ENCODE data around the gene EEF1B2.
"Not testable (repeated sequence)": the region's sequence is repeated elsewhere in the genome, so short reads cannot be mapped to it uniquely, and the experiment has no call there.

Gene EEF1B2
- 338 to 543 reads per million in 2 donors for total RNA-seq

DNA sequence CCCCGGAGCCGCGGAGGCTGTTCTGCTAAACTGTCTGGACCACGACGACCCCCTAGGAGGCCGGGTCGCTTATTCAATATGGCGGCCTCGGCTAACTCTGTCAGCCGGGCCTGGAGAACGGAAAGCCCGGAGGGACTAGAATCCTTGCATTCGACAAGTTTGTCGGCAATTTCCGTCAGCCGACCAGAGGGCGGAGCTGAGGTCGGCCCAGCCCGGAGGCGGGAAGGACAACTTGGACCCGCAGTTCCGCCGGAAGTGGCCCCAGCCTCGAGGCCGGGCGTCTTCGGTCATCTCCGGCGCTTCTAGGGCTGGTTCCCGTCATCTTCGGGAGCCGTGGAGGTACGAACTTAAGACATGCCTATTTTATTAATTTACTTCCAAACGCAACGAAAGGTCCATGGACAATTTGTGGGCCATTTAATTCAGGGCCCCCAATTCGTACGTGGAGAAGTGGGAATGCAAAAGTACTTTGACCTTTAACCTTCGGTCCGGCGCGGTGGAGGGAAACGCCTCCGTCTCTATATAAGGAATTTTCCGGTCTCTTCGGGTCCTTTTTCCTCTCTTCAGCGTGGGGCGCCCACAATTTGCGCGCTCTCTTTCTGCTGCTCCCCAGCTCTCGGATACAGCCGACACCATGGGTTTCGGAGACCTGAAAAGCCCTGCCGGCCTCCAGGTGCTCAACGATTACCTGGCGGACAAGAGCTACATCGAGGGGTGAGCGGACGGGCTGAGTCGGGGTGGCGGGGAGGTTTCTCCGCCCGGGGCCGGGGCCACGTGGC is at the start of gene EEF1B2, which contains the start of gene NDUFS1:
Gene EEF1B2, plus strand, starts transcription at position 550 of the 779 bp plus-strand sequence. Its CDS starts 85 bp downstream, at position 635.
Gene NDUFS1, minus strand, starts transcription at position 99 of the 779 bp plus-strand sequence. CDS start 5,766 bp downstream, outside the sequence.
- DNase-seq: peak; percentile 90 to 99 (median 96)

DNA sequence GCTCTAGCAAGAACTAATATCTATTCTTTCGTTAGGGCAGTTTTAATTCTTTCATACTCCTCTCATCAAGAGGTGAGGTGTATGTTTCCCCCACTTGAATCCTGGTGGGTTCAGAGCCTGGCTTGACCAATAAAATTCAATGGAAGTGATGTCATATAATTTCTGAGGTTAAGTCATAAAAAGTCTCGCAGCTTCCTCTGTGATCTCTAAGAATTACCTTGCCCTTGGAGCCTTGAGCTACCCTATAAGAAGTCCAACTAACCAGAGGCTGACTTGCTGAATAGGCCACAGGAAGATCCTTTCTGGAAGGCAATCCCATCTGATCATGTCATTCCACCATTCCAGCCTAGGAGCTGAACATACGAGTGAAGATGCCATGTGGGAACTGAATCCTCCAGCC is 47.6 kb upstream of the EEF1B2 start:
- DNase-seq: no peak

DNA sequence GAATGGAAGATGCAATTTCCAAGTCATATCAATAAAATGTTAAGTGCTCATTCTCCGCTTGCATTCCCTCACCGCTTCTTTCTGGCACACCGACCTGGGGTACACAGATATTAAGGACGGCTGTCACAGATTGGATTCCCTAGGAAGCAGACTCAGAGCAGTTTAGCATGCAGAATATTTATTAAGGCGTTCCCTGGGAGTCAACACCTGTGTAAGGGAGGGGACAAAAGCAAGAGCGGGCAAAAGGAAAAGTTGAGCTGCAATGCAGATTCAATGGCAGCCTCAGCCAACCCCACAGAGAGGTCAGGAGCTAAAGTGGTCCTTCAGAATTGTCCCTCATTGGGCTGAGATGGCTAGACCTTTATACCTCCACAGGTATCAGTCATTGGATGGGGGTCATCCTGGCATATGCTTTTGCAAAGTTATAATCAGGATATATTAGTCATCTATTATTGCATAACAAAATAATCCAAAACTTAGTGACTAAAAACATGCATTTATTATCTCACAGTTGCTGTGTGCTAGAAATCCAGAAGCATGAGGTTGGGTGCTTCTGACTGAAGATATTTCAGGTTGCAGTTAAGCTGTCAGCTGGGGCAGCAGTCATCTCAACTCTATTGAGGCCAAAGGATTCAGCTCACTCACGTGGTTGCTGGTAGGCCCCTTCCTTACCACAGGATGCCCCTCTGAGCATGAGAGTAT is 46.7 kb upstream of the EEF1B2 start:
- DNase-seq: no peak

DNA sequence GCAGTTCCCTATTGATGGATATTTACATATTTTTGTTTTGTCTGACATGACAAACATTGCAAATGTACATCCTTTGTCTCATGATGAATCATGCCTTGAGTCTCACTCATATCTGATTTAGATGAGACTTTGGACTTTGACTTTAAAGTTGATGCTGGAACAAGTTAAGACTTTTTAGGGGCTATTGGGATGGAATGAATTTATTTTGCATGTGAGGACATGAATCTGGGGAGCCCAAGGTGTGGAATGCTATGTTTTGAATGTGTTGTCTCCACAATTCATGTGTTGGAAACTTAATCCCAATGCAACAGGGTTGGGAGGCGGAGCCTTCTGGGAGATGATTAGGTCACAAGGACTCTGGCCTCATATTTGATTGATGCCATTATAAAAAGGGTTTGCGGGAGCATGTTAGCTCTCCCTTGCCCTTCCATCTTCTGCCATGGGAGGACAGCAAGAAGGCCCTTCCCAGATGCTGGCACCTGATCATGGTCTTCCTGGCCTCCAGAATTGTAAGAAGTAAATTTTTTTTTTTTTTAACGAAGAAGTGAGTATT is 44.6 kb upstream of the EEF1B2 start:
- no peak for DNase-seq

DNA sequence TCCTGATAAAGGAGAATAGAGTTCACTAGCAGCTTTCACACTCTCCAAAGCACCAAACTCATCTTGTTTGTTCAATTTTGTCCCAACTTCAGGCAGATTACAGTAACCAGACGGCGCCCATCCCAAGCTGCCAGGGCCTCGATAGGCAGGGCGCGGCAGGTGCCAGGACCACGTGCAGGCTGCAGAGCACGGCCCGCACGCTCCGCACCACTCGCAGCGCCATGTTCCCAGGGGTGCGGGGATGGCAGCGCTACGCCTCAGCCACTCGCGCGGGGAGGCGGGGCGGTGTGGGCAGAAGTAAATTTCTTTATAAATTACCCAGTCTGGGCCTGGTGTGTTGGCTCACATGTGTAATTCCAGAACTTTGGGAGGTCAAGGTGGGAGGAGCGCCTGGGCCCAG is 43.4 kb upstream of the EEF1B2 start:
- no peak for DNase-seq

DNA sequence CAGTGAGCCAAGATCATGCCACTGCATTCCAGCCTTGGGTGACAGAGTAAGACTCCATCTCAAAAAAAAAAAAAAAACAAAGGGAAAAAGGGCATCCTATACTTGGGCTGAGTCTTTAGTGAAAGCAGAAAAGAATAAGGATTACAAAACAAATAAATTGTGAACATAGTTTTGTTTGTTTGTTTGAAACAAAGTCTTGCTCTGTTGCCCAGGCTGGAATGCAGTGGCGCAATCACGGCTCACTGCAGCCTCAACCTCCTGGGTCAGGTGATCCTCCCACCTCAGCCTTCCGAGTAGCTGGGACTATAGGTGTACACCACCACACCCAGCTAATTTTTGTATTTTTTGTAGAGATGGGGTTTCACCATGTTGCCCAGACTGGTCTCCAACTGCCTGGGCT is 37.1 kb upstream of the EEF1B2 start:
- not testable (repeated sequence) for DNase-seq

DNA sequence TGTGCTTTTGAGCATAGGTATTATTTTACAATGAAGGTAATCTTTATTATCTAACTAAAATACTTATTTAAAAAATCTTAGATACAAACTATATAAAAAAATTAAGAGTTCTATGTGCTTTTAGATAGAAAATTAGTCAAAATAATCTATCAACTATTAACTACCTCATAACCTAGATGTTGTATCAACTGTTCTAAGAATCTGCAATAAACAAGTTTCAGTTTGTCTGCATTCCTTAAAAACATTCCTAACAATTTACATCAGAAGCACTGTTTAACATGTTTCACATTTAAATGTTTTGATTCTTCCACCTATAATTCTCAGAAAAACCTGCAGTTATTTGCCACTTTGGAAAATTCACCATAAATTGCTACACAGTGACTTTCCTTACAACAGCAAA is 33.8 kb upstream of the EEF1B2 start:
- DNase-seq: no peak

DNA sequence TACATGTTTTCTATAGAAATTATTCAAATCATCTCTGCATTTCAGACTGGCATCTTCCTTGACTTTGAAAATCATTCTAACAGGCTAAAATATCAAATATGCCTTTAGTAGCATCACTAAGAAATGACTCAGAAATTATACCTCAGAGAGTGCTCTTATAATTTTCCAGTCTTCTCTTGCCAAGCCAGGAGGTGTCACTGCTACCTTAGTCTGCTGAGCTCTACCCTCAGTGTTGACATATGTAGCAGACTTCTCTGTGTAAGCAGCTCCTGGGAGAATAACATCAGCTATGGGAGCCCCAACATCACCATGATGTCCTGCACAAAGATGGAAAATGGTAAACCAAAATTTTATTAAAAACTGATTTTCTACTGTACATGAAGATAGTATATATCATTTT is 32.0 kb upstream of the EEF1B2 start:
- DNase-seq: peak in 1 of 5 experiments; percentile 34

DNA sequence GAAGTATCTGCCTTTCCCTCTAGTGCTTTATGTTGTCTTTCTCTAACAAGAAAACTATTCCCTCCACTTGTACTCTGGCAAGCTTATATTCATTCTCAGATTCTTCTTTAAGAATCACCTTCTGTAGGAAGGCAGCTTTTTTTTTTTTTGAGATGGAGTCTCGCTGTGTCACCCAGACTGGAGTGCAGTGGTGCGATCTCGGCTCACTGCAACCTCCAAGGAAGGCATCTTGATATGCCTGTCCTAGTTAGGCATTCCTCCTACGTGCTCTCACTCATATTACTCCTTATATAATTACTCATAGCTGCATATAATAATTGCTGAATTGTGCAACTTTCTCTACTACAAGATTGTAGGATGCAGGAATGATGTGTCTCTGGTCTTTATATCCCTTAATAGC is 16.2 kb upstream of the EEF1B2 start:
- DNase-seq: no peak

DNA sequence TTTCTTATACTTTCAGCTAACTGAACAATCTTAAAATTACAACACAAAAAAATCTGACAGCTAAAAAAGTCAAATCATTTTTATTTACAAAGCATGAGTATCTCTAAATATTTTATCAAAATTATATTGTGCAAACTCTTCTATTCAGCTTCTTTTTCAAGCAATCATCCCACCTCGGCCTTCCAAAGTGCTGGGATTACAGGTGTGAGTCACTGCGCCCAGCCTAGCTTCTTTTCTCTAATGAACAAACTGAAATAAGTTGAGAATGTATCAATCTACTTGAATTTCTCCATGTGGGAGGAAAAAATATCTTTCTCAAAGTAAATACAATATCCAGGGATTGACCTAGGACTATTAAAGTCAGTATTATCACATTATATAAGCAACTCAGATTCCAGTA is 15.3 kb upstream of the EEF1B2 start:
- no peak for DNase-seq

DNA sequence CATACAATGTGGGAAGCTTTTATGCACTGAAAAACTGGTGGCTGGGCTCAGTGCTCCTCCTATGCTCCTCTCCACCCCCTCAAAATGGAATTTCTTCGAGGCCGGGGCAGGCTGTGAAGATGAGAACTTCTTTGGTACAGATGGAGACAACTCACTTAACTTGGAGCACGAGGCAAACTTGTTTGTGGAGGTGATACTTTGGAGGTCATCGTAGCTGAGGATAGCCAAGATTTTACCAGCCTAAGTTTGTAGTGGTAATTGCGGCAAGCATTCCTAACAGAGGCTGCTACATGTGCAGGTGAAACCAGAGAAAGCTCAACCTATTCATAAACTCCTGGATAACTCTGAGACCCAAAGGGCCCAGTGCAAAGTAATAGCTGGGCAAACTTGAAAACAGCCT is 14.0 kb upstream of the EEF1B2 start:
- DNase-seq: no peak

DNA sequence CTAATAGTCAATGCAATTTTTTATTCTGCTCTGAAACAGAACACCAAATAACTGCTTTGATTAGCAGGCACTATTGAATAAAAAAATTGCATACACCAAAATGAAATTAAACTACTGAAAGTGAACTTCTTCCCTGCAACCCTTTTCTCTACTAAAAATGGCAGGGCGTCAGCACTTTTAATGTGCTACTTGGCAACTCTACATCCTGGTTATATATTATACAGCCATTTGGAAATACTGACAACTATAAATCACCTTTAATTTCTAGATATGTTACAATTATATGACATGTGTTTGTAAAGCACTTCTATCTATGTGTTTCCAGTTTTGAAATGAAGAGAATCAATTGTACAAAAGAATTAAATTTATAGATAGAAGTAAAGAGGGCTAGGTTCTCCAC is 10.4 kb upstream of the EEF1B2 start:
- no peak for DNase-seq

DNA sequence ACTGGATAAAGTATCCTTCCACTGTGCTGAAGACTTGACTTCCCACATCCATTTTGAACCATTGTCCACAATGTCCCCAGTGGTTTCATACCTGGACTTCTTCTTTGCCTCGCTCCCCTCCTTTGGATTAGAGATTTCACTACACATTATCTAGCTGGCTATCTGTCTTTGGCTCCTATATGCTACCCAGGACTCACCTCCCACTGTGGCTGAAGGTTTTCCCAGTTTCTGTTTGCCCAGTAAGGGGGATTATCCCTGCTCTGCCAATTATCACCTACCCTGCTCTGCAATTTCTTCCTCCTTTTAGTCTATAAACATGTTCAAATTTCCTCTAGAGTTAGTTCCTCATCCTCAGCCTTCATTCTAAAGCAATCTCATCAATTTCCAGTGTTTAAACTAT is 9.5 kb upstream of the EEF1B2 start:
- no peak for DNase-seq

DNA sequence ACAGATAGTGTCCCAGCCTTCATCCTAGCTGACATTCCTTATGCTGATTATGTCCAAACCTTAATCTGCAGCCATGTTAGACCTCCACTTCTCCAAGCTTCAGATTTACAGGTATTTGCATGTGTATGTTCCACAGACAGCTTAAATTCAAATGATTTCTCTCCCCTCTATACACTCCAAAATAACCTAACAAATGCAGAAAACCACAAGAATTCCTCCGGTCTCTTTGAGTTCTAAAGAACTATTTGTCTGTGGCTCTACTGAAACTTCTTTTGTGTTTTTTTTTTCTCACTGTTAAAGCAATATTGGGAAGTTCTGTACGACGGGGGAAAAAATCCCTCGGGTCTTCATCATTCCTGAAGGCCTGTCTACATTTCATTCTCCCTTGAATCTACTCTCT is 9.1 kb upstream of the EEF1B2 start:
- no peak for DNase-seq

DNA sequence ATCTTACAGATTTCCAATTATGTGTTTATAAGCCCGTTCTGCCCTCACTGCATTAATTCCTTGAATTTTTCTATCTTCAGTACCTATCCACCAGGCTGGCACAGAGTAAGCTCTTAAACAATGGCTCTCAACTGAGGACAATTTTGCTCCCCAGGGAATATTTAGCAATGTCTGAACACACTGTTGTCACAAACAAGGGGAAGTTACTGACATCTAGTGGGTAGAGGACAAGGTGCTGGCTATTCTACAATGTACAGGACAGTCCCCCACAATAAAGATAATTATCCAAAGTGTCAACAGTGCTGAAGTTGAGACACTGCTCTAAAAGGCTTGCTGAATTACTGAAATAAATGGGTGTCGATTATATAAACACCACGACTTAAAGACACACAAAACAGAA is 5.5 kb upstream of the EEF1B2 start:
- DNase-seq: no peak

DNA sequence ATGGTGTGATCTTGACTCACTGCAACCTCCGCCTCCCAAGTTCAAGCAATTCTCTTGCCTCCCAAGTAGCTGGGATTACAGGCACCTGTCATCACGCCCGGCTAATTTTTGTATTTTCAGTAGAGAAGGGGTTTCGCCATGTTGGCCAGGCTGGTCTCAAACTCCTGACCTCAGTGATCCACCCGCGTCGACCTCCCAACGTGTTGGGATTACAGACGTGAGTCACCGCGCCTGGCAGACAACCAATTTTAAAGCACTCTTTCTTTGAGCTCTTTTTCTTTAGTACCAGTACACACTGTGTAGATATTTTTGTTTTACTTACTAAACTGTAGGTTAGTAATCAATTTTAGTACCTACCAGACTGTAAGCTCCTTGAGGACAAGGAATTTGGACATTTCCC is 2.7 kb upstream of the EEF1B2 start:
- not testable (repeated sequence) for DNase-seq

DNA sequence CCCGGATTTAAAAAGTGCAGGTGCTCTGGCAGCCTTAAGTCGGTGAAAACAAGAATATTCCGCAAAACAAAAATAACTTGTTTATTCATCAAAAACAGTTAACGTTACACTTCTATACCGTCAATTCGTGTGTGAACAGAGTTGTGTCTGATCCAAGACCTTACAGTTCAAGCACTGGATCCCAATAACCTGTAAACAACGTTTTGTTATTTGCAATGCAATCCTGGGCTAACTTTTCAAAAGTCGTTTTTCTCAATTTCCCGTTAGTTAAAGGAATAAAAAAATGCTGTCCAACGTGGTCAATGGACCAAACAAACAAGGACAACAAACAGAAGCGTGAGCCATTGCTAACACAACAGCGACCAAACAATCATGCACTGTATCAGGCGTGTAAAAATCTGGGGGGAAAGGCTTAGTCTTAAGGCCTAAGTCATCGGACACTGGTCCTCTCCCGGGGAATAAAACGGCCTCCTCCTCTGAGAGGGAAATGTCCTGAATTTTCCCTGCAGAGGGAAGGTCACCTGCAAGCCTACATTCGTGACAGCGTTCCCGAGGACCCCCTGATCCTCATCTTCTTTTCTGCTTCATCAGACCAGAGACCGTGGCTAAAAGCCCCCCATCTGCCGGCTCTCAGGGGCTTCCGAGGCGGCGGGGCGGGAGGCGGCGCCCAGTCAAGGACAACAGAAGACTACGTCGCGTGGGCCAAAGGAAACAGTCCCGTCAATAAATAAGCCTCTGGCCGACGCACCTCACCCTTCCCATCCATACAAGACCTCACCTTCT is 941 bp upstream of the EEF1B2 start:
- DNase-seq: no peak

DNA sequence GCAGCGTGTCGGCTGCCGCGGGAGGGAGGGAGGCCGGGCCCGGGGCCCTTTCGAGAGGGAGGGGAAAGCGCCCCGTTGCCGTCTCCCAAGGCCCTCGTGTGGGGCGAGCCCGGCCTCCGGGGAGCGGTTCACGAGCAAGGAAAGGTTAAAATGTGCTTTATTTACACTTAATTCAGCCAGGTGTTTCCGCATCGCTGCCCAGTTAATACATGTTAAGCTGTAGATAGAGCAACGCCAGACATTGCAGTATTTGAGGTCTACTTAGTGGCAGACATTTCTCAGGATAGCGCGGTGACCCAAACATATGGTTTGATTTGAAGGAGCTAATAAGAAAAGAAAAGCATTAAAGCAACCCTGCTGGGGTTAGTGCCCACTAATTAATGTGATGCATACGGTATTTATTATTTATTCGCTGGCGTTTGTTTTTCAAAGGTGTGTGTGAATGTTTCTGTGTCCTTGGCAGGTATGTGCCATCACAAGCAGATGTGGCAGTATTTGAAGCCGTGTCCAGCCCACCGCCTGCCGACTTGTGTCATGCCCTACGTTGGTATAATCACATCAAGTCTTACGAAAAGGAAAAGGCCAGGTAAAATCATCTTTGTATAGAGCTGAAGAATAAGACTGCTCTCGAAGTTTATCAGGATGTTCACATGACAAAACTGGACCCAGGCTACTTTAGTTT is 571 bp downstream of the EEF1B2 start:
- DNase-seq: peak in 2 of 5 experiments; percentile 52 to 56

DNA sequence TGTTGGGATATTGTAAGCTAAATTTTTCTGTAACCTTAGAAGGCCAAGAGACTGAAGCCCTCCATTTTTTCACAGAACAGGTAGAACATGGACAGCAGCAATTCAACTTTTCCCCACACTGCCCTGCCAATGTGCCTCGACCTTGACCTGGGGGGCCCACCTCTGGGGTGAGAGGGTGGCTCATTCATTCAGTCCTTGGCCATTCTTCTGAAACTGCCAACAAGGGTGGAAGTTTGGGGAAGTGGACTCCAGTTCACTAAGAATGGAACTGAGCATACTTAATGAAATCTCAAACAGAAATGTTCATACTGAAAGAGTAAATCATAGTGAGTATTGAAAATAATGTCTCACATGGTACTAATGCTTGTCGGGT is 1.1 kb downstream of the EEF1B2 start:
- no peak for DNase-seq

DNA sequence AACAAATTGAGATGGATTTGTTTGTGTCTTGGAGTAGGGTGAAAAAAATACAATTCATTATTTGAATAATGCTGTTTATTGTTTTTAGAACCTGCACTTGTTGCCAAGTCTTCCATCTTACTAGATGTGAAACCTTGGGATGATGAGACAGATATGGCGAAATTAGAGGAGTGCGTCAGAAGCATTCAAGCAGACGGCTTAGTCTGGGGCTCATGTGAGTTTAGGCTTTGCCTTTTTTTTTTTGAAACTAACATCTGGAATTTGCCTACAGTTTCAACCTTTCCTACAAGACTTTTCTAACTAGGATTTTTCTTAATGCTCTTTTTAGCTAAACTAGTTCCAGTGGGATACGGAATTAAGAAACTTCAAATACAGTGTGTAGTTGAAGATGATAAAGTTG is 2.7 kb downstream of the EEF1B2 start:
- not testable (repeated sequence) for DNase-seq

DNA sequence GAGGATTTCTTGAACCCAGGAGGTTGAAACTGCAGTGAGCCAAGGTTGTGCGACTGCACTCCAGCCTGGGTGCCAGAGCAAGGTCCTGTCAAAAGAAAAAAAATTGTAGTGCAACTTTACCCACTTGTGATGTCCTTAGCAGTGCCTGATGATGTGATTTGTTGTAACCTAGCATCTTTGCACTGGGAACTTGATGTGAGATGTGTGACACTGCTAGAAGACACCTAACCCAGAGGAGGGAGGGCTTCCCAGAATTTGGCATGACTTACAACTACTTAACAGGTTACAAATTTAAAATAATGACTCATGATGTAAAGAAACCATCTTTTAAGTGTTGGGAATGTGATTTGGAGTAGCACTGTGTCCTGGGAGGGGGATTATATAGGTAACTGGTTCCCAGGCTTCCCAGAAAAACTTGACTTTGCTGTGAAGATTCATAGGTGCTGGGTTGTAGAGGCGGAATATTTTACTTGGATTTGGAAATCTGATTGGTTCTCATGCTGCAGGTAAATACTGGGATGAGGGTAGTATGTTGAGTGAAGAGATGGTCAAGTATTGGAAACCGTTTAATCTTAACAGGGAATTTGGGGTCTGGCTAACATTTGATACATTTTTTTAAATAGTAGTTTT is 3.7 kb downstream of the EEF1B2 start:
- DNase-seq: no peak

All from T-helper 2 cell (primary cell).